Stimulated activated naive CD4-positive, alpha-beta T cell (primary cell): ENCODE measurements around the gene BRINP3.

Experiments used
- DNase-seq, 6 experiments: peaks; one replicate each; lab custom pipeline; 2025; lab: John Stamatoyannopoulos, UW

The BRINP3 gene

GRCh38 chr1:190322274-190322673 is 155.4 kb downstream of the BRINP3 start:
- DNase-seq, result no peak

GRCh38 chr1:190320952-190321351 is 156.7 kb downstream of the BRINP3 start:
- DNase-seq, result no peak

GRCh38 chr1:190312763-190313162 is 164.9 kb downstream of the BRINP3 start:
- no peak for DNase-seq

- DNase-seq, result no peak
Observed at GRCh38 chr1:190303501-190303900, 174.2 kb downstream of the BRINP3 start.

GRCh38 chr1:190296453-190296852 is 181.2 kb downstream of the BRINP3 start:
- DNase-seq, result no peak

- DNase-seq, result no peak
Observed at GRCh38 chr1:190289897-190290296, 187.8 kb downstream of the BRINP3 start.

GRCh38 chr1:190286111-190286510 is 191.6 kb downstream of the BRINP3 start:
- no peak for DNase-seq

GRCh38 chr1:190277107-190277506 is 200.6 kb downstream of the BRINP3 start:
- no peak for DNase-seq

GRCh38 chr1:190274721-190275120 is 202.9 kb downstream of the BRINP3 start:
- DNase-seq, result no peak

GRCh38 chr1:190273161-190273560 is 204.5 kb downstream of the BRINP3 start:
- DNase-seq, result no peak

GRCh38 chr1:190262538-190262937 is 215.1 kb downstream of the BRINP3 start:
- no peak for DNase-seq

GRCh38 chr1:190259424-190259823 is 218.2 kb downstream of the BRINP3 start:
- no peak for DNase-seq

GRCh38 chr1:190258003-190258402 is 219.7 kb downstream of the BRINP3 start:
- DNase-seq, result no peak

- DNase-seq, result no peak
Observed at GRCh38 chr1:190252046-190252445, 225.6 kb downstream of the BRINP3 start.

- DNase-seq, result no peak
Observed at GRCh38 chr1:190250368-190250767, 227.3 kb downstream of the BRINP3 start.

- DNase-seq, result no peak
Observed at GRCh38 chr1:190244406-190244805, 233.3 kb downstream of the BRINP3 start.

- DNase-seq, result no peak
Observed at GRCh38 chr1:190243056-190243455, 234.6 kb downstream of the BRINP3 start.

- DNase-seq, result no peak
Observed at GRCh38 chr1:190226006-190226405, 251.7 kb downstream of the BRINP3 start.

GRCh38 chr1:190212450-190212849 is 265.2 kb downstream of the BRINP3 start:
- no peak for DNase-seq

- no peak for DNase-seq
Observed at GRCh38 chr1:190207733-190208132, 269.9 kb downstream of the BRINP3 start.

GRCh38 chr1:190205713-190206112 is 272.0 kb downstream of the BRINP3 start:
- DNase-seq, result no peak

GRCh38 chr1:190196020-190196419 is 281.6 kb downstream of the BRINP3 start:
- no peak for DNase-seq

GRCh38 chr1:190193508-190194115 is 284.1 kb downstream of the BRINP3 start:
- DNase-seq, result no peak

GRCh38 chr1:190192627-190193026 is 285.0 kb downstream of the BRINP3 start:
- DNase-seq, result no peak

- DNase-seq, result no peak
Observed at GRCh38 chr1:190183588-190183987, 294.1 kb downstream of the BRINP3 start.
